ENCODE results near the gene CCDC27.
"Not testable (repeated sequence)": the region's sequence is repeated elsewhere in the genome, so short reads cannot be mapped to it uniquely, and the experiment has no call there.

CCDC27 gene

DNA sequence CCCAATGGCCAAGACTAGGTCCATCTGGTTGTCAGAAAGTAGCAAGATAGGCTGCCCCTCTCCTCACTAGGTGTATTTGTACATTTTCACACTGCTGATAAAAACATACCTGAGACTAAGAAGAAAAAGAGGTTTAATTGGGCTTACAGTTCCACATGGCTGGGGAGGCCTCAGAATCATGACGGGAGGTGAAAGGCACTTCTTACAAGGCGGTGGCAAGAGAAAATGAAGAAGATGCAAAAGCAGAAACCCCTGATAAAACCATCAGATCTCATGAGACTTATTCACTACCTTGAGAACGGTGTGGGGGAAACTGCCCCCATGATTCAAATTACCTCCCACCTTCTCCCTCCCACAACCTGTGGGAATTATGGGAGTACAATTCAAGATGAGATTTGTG lies 48.5 kb downstream of the CCDC27 start:
- DNase-seq, result not testable (repeated sequence)

DNA sequence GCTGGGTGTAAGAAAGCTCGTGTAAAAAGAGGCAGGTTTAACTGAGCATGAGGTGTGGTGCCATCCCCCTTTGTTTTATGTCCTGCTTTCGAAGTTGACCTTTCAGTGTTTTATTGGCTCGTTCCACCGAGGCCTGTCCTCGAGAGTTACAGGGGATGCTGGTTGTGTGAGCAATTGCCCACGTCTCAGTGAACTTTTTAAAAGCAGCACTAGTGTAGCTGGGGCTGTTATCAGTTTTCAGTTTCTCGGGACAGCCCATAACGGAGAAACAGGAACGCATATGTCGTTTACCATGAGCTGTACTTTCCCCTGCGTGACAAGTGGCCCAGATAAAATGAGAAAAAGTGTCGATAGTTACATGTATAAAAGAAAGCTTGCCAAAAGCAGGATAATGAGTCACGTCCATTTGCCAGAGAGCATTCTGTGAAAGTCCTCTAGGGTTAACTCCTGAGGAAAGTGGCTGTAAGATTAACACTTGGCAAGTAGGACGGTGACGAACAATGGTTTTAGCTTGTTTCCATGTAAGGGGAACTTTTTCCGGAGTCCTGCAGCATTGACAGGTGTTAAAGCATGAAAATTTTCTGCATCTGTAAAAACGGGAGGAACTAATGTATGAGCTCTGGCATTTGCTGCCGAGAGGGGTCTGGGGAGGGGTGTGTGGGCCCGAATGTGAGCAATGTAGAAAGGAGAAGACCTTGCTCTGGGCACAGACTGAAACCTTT lies 51.8 kb downstream of the CCDC27 start:
- DNase-seq, result no peak

DNA sequence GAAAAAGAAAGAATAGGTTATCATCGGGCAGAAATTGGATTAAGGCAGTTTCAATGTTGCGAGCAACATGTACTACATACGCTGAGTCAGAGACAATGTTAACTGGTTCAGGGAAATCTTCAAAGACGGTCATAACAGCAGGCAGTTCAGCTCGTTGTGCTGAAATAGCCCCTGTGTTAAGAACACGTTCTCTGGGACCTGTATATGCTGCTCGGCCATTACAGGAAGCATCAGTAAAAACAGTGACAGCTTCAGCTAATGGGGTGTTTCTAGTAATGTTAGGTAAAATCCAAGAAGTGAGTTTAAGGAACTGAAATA lies 52.3 kb downstream of the CCDC27 start:
- not testable (repeated sequence) for DNase-seq

DNA sequence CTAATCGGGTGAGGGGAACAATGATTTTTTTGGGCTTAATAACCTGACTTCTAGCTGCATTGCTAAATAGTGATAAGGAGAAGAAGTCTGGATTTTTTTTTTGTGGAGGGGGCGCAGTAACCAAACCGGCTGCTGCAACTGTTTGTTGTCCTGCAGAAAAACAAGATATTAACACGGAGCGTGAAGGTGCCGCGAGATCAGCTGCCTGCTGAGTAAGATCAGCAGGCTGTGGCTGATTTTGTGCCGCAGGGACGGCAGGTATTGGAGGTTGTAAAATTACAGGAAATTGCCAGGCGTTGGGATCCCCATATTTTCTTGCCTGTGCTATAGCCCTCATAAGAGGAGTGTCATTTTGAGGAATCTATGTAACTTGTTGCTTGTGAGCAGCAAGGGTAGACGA lies 52.8 kb downstream of the CCDC27 start:
- no peak for DNase-seq

DNA sequence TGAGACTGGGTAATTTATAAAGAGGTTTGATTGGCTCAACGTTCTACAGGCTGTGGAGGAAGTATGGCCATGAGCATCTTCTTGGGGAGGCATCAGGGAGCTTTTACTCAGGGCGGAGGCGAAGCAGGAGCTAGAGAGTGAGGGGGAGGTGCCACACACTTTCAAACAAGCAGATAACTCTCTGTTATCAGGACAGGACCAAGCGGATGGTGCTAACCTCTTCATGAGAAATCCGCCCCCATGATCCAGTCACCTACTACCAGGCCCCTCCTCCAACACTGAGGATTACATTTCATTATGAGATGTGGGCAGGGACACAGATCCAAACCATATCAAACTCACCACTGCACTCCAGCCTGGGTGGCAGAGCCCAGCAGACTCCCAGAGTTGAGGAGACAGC lies 55.5 kb downstream of the CCDC27 start:
- no peak for DNase-seq

DNA sequence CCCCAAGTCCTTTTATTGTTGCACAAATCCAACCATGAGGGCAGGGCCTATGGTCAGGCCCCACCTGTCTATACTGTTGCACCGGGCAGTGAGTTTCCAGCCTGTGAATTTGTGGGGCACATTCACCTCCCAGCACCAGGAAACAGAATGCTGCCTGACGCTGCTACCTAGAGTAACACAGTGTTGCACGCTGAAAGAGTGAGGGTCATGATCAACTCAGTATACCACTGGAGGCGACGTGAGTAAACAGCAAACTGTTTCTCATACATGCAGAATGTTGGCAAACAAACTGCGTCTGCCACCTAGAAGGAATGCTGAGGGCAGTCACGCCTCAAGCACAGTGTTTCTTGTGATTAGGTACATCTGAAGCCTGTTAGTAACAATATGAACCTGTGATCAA lies 57.4 kb downstream of the CCDC27 start:
- DNase-seq, result no peak

DNA sequence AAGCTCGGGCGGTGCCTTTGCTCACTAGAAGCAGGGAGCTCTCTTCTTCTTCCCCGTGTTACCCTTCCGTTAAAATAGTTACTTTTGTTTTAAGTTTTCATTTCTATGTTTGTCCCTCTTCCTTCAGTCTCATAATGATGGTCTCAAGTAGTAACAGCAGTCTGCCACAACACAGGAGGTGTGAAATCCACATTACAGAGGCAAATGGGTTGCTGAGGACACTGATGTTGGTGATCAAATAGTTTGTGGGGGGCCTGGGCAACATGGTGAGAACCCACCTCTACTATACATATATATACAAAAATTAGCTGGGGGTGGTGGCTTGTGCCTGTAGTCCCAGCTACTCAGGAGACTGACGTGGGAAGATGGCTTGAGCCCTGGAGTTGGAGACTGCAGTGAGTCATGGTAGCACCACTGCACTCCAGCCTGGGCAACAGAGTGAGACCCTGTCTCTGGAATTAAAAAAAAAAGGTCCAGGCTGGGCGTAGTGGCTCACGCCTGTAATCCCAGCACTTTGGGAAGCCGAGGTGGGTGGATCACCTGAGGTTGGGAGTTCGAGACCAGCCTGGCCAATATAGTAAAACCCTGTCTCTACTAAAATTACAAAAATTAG lies 58.0 kb downstream of the CCDC27 start:
- not testable (repeated sequence) for DNase-seq

DNA sequence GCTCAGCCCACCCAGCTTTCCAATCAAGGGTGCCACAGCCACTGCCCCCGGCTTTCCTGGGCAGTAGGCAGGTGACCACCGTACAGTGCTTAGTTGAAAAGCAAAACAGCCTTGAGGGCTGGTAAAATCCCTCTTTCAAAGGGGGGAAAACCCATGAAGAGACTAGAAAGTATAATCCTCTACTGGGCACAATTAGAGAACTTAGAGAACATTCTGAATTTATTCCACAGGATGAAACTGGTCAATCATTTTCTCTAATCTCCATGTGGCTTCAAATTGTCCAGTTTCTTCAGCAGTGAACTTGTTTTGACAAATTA lies 59.3 kb downstream of the CCDC27 start:
- DNase-seq, result no peak

DNA sequence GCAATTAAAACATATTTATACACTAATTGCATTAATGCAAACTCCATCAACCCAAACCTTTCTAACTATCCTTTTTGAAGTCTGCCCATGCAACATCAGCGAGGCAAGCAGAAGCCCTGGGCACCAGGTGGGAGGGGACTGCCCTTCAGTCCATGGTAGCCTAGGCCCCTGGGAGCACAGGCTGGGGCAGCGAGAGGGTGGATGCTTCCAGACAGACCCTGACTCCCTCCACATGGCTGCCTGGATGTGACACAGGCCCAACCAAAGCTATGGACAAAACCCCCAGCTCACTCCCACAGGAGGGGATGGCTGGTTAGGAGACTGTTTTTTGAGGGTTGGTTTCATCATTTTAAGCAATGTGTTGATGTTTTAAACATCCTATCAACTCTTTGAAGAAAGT lies 61.8 kb downstream of the CCDC27 start:
- no peak for DNase-seq

DNA sequence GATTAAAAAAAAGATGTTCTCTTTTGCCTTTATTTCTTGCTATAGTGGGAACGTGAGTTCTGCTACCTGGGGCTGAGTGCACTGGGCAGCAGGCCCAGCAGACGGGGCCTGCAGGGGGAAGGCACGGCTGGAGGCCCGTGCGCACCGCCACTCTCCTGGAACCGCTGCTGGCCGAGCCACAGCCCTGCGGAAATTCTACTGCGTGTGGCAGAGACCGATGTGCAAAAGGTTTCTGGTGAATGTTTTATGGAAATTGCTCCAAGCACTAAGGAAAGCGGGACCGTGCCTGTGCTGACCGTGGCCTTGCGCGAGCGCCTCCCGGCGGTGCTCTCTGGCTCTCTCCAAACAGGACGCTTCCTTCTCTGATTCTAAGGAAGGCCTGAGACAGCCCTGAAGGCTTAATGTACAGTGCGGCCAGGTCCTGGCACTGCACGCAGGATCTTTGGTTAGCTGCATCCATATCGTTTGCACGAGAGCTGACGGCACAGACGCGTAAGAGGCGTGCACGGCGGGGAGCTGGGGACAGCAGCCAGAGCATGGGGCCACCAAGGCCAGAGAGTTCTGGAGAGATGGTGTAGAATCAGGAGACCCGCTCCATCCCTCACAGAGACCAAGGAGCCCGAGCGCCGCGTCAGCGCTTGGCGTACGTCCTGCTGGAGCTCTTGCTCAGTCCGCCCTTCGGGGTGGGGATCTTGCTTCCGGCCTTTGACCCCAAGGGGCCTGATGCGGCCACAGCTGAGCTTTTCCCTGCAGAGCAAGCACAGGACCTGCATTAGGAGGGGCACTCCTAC lies 62.7 kb downstream of the CCDC27 start:
- DNase-seq, result no peak

DNA sequence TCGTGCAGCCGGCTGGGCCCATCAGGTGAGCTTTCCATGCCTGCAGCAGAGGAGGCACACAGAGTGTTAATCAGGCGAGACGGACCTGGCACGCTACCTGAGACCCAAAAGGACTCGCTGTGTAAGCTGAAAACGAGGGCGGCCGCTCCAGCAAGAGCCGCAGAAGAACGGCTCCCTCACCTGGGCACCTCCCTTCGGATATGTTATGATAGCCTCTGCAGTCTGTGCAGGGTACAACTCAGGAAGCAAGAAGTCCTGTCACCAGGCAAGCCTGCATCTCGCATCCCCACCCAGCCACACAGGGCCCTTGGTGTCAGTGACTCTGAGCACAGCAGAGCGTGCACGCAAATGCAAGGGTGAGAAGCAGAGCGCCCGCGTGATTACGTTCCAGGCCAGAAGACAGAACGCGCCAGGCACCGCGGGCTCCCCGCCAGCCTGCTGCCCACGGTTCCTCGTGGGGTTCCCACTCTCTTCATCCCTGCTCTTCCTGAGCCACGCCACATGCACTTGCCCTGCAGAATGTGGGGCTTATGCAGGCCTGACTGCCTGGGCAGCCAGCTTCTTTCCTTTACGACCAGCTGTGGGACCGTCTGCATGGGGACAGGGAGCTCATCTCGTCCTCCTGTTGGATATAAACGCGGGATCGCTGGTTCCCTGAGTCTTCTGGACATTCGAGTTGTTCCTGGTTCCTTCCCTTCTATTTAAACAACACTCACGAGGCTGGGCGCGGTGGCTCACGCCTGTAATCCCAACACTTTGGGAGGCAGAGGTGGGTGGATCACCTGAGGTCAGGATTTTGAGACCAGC lies 64.3 kb downstream of the CCDC27 start:
- DNase-seq, result no peak

DNA sequence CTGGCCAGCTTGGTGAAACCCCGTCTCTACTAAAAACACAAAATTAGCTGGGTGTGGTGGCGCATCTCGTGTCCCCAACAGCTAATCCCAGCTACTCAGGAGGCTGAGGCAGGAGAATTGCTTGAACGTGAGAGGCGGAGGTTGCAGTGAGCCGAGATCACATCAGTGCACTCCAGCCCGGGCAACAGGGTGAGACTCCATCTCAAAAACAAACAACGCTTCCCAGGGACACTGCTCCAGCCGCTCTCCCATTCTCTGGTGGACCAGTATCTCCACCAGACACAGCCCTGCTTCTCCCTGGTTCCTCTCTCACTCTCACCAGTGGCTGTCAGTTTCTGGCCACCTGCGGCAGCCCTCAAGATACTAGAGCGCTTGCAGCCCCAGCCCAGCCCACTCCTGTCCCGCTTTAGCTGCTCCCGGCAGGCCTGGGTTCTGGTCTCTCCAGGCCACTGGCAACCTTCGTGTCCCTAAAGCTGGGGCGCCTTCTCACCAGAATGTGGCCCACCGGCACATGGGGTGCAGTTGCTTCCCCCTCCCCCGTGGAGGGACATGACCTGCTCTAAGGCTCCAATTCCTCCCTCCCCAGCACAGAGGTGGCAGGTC lies 65.0 kb downstream of the CCDC27 start:
- DNase-seq, result no peak

DNA sequence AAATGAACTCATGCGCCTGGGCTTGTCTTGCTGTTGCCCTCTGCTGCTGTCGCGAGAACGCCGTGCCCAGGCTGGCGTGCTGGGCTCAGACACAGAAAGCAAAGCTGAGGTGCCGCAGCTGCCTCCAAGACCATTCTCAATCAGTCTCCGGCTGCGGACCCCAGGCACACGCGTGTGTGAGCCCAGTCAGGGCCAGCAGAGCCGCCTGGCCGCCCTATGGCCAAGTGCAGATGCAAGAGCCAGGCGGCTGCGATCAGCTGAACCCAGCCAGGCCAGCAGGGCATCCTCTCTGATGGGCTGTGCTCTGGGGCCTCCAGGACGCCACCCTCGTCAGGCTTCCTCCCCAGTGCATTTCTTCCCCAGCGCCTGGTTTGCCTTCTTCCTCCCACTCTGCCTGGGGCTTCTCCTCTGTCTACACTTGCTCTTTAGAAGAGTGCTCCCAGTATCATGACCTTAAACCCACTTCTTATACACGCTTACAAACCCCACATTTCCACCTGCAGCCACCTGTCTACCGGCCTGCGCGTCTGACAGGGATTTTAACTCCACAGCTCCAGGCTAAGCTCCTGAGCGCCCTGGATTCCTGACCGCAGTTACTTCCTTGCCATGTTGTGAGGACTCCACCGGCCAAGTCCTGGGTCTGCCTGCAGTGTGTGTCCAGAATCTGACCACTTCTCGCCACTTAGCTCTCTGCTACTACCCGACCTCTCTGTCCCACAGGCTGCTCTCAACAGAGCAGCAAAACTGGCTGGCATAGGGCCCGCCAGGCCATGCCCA lies 65.8 kb downstream of the CCDC27 start:
- DNase-seq, result no peak

DNA sequence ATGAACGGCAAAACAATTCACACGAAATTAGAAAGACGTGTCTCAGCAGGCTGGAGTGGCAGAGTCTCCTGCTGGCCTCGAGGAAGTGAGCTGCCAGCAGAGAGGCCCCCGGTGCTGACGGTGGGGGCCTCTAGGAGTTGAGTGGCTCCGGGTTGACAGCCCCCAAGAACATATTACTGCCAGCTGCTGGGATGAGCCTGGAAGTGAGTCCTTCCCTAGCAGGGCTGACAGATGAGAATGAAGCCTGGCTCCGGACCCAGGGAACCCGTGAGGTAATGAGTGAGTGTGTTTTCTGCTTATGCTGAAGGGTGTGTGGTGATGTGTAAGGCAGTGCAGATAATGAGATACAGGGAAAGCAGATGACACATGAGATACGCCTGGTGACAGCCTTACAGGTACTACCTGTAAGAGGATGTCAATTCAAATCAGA lies 67.5 kb downstream of the CCDC27 start:
- DNase-seq, result no peak

DNA sequence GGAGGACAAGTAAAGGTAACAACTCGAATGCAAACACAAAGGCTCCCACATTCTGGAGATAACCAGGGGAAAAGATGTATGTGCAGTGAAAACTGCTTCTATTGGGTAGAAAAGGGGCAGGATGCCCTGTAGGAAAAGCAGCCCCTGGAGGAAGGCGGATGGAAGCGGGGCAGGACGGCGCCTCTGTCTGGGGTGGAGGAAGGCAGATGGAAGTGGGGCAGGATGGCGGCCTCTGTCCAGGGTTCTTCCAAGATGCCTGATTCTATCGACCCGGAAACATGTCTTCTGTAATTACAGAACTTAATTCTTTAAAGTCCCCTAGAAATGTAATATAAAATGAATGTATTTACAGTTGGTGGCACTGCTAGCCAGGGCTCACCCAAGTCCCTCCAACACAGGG lies 68.1 kb downstream of the CCDC27 start:
- DNase-seq, result no peak

DNA sequence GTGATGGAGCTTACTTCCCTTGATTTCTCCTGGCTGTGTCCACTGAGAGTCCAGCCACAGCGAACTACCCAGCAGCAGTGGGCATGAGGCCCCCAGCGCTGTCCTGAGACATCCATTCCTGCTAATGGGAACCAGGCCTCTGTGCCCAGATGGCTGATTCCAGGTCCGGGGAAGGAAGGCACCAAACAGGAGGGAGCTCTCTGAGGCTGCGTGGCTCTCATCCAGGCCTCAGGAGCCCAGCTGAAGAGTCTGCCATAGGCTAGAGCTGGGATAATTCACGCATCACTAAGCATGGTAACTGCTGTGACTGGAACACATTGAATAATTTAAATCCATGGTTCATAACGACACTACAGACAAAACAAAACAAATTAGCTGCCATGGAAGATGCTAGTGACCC lies 68.8 kb downstream of the CCDC27 start:
- DNase-seq, result no peak

Measured in stimulated activated naive CD4-positive, alpha-beta T cell (primary cell).